Right lobe of liver (tissue), 6 donors: Measurements from ENCODE around the gene CCDC68. TPM values are rescaled to one million over a fixed set of nuclear protein-coding genes. Genes with fewer than 3 reads are reported as not detected.

Source experiments
- ATAC-seq, 4 donors: fragments of 200-7000 bp; cut with Tn5 transposase; one replicate each; pipeline ENCODE4 v1.9.1; 2020; ENCODE audit warnings: mild to moderate bottlenecking in 4 of 4, moderate library complexity in 4 of 4
- DNase-seq, 3 donors: peaks; one replicate each; pipeline ENCODE4 v3.0.0-alpha.2; 2020
- H3K27ac ChIP-seq, 3 donors: fragments of 200-600 bp; one replicate each; pipeline ENCODE4 v1.8.0; 2022
- H3K27me3 ChIP-seq, 2 donors: fragments of 200-600 bp; one replicate each; pipeline ENCODE4 v1.8.0; 2022
- H3K36me3 ChIP-seq, 4 donors: fragments of 200-600 bp; sonication (generic) in 1 of 4; one replicate each; pipeline versions ENCODE4 v1.5.1 to v1.8.0; 2017 to 2022; ENCODE audit warnings: control low read depth in 1 of 4
- H3K4me1 ChIP-seq, 4 donors: fragments of 200-600 bp; sonication (generic) in 1 of 4; one replicate each; pipeline versions ENCODE4 v1.5.1 to v1.8.0; 2017 to 2022; ENCODE audit warnings: control low read depth in 1 of 4
- H3K4me3 ChIP-seq, 3 donors: fragments of 200-600 bp; one replicate each; pipeline ENCODE4 v1.8.0; 2022
- H3K9me3 ChIP-seq, 4 donors: fragments of 200-600 bp; sonication (generic) in 1 of 4; one replicate each; pipeline versions ENCODE4 v1.5.1 to v1.8.0; 2017 to 2022; ENCODE audit warnings: control low read depth in 1 of 4
- CTCF ChIP-seq, 4 donors: fragments of 200-600 bp in 3 of 4; fragments of 450-650 bp in 1 of 4; IDR thresholded peaks; one replicate each; pipeline versions ENCODE4 v1.5.1 to v1.8.0; 2016 to 2022; ENCODE audit warnings: antibody characterized with exemption in 4 of 4, mild to moderate bottlenecking in 2 of 4
- POLR2A ChIP-seq: fragments of 450-650 bp; IDR thresholded peaks from one replicate; pipeline ENCODE4 v1.6.1; 2017; ENCODE audit warnings: antibody characterized with exemption, mild to moderate bottlenecking
- WGBS: methylation state at CpG from one replicate; pipeline ENCODE4 v1.1.6; 2018; ENCODE audit warnings: low coverage, low lambda C conversion rate; ENCODE audit not compliant: insufficient coverage; ENCODE audit errors: missing lambda C conversion rate; 5-methylcytosine and 5-hydroxymethylcytosine counted together
- intact Hi-C, 2 donors: fragments of 100-400 bp; cut with DNase I; formaldehyde crosslinking; loops; one replicate each; pipeline versions ENCODE4 v1.11.2 to v1.14.1; 2022
- total RNA-seq, 6 experiments: library from RNA; depleted of rRNA in 2 of 6; stranded (reverse); fragments of >200 nt in 2 of 6; fragmentation: NEBNext Ultra II Directional in 3 of 6; extraction: Animal tissue kit (Norgen Biotek cat#: 25700) in 3 of 6; gene quantifications; one replicate each; pipeline versions ENCODE4 v1.1.0 to v1.2.4, GENCODE V29; 2016 to 2023
- donor health status: DM: no; HTN: yes; CAD: no.
- donor health status: DM: no; HTN: no; CAD: no.
- donor health status: DM: no; HTN: no; CAD: no.
- donor health status: DM: no; HTN: yes; CAD: no.
- donor health status: DM: no; HTN: yes; CAD: no.

The CCDC68 gene
- total RNA-seq, 6 experiments from 2014 or later = 3.1 to 17.3 (median 9.3) TPM

- Histone ChIP-seq H3K27ac (no peak overlapping the region), H3K4me1 (no peaks in the 10 kb centered on the region), H3K36me3 (no peaks in the 10 kb centered on the region), H3K9me3 (no peaks in the 10 kb centered on the region), H3K4me3 (no peak overlapping the region), H3K27me3 (no peaks in the 10 kb centered on the region)
- intact Hi-C loops = no loop called here
- DNase-seq = no peak
- no peak for TF ChIP-seq POLR2A
- no peak for TF ChIP-seq CTCF (IDR thresholded peaks at IDR 0.05)
- WGBS = 86% methylated on average over 2 of the region's 2 CpGs
- no peak for ATAC-seq
Measured at GRCh38 chr18:54911551-54911950, 47.7 kb downstream of the CCDC68 start.

DNA sequence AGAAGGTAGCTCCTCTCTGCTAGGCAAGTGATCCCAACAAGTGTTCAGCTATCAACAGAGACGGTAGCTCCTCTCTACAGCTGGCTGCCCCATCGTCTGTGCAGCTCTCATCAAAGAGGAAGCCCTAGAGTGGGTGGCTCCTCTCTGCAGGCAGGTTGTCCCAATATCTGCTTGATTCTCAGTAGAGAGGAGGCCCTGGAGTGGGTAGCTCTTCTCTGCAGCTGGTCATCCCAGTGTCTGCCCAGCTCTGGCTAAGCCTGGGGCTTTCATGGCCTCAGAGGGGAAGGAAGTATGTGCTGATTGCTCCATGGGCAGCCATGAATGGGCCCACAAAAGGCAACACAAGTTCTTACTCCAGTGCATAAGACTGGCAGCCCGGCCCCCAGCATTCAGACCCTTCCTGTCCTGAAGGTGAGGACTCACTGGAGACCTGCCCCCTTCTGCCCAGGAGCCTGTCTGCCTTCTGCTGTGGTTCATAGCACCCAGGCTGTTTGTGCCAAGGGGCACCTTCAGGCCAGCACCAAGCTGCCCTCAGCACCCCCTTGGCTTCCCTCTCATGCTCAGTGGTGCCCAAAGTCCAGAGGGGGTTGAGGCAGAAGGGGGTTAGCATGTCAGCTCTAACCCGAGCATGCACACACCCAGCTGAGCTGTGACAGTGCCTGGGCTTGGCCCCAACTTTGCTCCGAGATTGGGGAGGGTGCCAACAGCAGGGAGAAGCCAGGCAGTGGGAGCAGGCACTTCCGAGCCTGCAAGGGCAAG is 48.9 kb downstream of the CCDC68 start:
- ATAC-seq (no peak), DNase-seq (no peak)
- Histone ChIP-seq H3K27ac (no peak overlapping the region), H3K27me3 (no peaks in the 10 kb centered on the region), H3K36me3 (no peaks in the 10 kb centered on the region), H3K9me3 (no peaks in the 10 kb centered on the region), H3K4me3 (no peak overlapping the region), H3K4me1 (no peaks in the 10 kb centered on the region)
- TF ChIP-seq CTCF (IDR thresholded peaks at IDR 0.05) (no peak), POLR2A (no peak)
- intact Hi-C loops = no loop called here
- no CpG with 5 or more reads among the region's 6 CpGs for WGBS

GRCh38 chr18:54909538-54909937 is 49.7 kb downstream of the CCDC68 start:
- DNase-seq (no peak), ATAC-seq (peak in 1 of 4 donors; percentile 30)
- Histone ChIP-seq H3K36me3 (no peaks in the 10 kb centered on the region), H3K9me3 (no peaks in the 10 kb centered on the region), H3K4me3 (no peak overlapping the region), H3K27me3 (no peaks in the 10 kb centered on the region), H3K4me1 (no peaks in the 10 kb centered on the region), H3K27ac (no peak overlapping the region)
- no peak for TF ChIP-seq POLR2A
- no peak for TF ChIP-seq CTCF (IDR thresholded peaks at IDR 0.05)
- WGBS = 96% methylated on average over 4 of the region's 11 CpGs
- intact Hi-C loops = no loop called here

DNA sequence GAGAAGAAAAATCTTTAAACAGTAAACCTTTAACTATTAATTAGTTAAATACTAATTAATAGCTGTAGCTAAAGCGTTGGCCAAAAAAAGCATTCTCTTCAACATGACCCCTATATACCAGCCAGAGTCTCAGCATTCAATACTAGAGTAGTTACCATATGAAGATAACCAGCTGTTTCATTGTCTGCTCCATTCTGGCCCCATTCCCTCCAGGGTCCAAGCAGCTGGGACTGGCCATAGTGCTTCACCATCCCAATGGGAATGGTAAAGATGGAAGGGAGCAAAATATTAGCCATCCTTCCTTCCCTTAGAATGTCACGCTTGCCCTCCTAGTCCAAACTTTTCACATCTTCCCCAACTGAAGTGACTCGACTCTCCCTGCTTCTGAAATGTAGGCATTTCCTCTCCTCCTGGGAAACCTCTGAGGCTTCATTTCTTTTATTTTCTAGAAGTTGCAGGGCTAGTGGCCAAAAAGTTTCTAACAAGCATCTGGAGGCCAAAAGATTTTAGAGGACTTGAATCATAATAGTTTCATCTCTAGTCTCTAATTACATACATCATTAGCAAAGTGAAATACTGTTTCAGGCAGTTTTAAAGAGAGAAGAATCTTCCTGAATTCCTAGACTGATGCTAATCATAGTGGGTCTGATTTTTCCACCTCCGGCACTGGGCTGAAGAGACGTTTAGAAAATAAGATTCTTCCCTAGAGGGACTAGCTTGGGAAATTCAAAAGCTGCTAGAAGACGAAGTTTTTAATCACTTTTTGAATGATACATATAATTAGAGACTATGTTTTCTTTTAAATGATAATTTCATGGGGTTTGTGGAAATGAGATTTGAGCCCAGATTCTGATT is 52.7 kb downstream of the CCDC68 start:
- Histone ChIP-seq H3K9me3 (no peaks in the 10 kb centered on the region), H3K36me3 (no peaks in the 10 kb centered on the region), H3K4me1 (no peaks in the 10 kb centered on the region), H3K4me3 (no peak overlapping the region), H3K27me3 (no peaks in the 10 kb centered on the region), H3K27ac (no peak overlapping the region)
- TF ChIP-seq CTCF (IDR thresholded peaks at IDR 0.05) = no peak
- TF ChIP-seq POLR2A = no peak
- no peak for DNase-seq
- WGBS = 66% methylated on average over 6 of the region's 6 CpGs
- ATAC-seq = no peak
- intact Hi-C loops = no loop called here
